Measurements from ENCODE around the gene RBM33. TPM values are rescaled to one million over a fixed set of nuclear protein-coding genes. Genes with fewer than 3 reads are reported as not detected.
A peak's percentile ranks its signal among the peaks of the same experiment; 100 is the strongest.

RBM33 gene
- total and polyA plus RNA-seq, 10 of the 15 experiments (the other 5 are each of a cell fraction or from before 2014, with no cell fraction given) = 4.7 to 67.2 (median 24.3) TPM

DNA sequence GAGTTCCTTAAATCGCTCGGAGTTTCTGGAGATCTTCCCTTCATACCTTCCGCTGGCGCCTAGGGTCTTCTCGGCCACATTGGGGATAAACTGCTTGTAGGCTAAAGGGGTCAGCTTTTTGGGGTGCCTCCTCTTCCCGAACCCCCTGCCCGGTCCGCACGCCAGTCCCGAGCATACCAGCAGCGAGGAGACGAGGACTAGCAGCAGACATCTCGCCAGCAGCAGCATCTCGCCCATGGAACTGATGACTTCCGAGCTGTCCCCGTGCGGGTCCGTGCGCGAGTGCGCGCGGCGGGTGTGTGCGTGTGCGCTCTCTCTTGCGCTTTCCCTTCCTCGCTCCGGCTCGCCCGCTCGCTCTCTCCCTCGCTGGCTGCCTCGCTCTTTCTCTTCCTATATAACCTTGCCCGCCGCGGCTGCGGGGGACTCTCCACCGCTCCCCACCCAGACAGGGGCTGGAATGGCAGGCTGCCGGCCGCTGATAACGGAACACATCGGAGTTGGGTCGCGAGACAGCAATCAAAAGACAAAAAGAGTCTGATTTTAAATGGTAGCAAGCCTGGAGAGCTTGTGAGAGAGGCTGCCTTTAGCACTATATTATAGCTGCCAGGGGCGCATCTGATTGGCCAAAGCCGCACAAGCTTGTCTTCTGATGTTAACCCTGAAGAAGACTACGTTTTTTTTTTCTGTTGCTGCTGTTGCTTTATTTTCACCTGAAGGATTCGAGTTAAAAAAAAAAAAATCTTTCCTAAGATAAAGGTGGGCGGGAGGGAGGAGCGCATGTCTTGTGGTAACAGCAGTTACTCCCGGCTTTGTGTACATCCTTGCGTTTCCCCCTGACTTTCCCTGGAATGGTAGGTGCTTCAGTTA, 167.7 kb downstream of the RBM33 start, which contains the start of gene SHH:
TSS of gene SHH (minus strand) at position 569 of the 867 bp plus-strand sequence. CDS start at position 228, 341 bp downstream.
- no peaks in the 10 kb centered on the region for H4K20me1 ChIP-seq (ENCODE audit: control insufficient read depth, insufficient read depth)
- CTCF ChIA-PET = interaction anchor here (0.7 to 0.8 kb wide), 2 partner anchors 661 to 949 kb away, joined by 3 read pairs; no protein-coding TSS in a partner anchor
- H2AFZ ChIP-seq (ENCODE audit: control insufficient read depth, low read depth, low read length) = no peak within 1 kb of the TSS
- no peaks in the 10 kb centered on the region for H3K79me2 ChIP-seq (ENCODE audit: control insufficient read depth, insufficient read depth, low read length)
- in situ Hi-C loops (cut with MboI) = loop anchor here (25.0 kb wide), 1 partner anchor 1450 kb away; no protein-coding TSS in a partner anchor
- DNase-seq (ENCODE audit: low read depth, low spot score) (no peak), FAIRE-seq (no peak), ATAC-seq (no peak)
- WGBS (ENCODE audit: insufficient coverage, insufficient replicate concordance, low lambda C conversion rate, missing lambda C conversion rate) = 18% methylated on average over 45 of the region's 53 CpGs
- no peaks in the 10 kb centered on the region for H3K9me3 ChIP-seq (replicated peaks; ENCODE audit: control insufficient read depth, insufficient read depth, low read length)
- H3K27ac ChIP-seq (ENCODE audit: control insufficient read depth, insufficient read depth) = no peak within 1 kb of the TSS
- RAD21 ChIA-PET (ENCODE audit: unreplicated experiment) = interaction anchor here (0.7 kb wide), 1 partner anchor 53 kb away, joined by 3 read pairs; no protein-coding TSS in a partner anchor
- no peaks in the 10 kb centered on the region for H3K4me1 ChIP-seq (ENCODE audit: control insufficient read depth, insufficient read depth, low read length)
- POLR2A ChIA-PET = no interaction called here
- H3K27me3 ChIP-seq (replicated peaks in 1 of 2; ENCODE audit: control insufficient read depth in 2 of 2, insufficient read depth in 2 of 2, low read length in 1 of 2) = peaks cover 10 to 11% of the 10 kb centered on the region in 2 experiments
- TF ChIP-seq, protein P1, sequence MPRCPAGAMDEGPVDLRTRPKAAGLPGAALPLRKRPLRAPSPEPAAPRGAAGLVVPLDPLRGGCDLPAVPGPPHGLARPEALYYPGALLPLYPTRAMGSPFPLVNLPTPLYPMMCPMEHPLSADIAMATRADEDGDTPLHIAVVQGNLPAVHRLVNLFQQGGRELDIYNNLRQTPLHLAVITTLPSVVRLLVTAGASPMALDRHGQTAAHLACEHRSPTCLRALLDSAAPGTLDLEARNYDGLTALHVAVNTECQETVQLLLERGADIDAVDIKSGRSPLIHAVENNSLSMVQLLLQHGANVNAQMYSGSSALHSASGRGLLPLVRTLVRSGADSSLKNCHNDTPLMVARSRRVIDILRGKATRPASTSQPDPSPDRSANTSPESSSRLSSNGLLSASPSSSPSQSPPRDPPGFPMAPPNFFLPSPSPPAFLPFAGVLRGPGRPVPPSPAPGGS (IDR thresholded peaks at IDR 0.05; ENCODE audit: borderline replicate concordance, insufficient read depth, low read depth, low read length, poor library complexity, severe bottlenecking) = no peak
- TF ChIP-seq SUZ12 (IDR thresholded peaks at IDR 0.05; ENCODE audit: unreplicated experiment) (peak; percentile 43), POLR2AphosphoS5 (IDR thresholded peaks at IDR 0.05; ENCODE audit: low read length) (no peak), ETV6 (conservative IDR thresholded peaks at IDR 0.05 in 1 of 2, IDR thresholded peaks at IDR 0.05 in 1 of 2; ENCODE audit: borderline replicate concordance in 1 of 2, low read depth in 1 of 2) (no peak), RAD21 (IDR thresholded peaks at IDR 0.05; ENCODE audit: insufficient read depth, low read depth, low read length) (no peak)
- TF ChIP-seq, protein P2, sequence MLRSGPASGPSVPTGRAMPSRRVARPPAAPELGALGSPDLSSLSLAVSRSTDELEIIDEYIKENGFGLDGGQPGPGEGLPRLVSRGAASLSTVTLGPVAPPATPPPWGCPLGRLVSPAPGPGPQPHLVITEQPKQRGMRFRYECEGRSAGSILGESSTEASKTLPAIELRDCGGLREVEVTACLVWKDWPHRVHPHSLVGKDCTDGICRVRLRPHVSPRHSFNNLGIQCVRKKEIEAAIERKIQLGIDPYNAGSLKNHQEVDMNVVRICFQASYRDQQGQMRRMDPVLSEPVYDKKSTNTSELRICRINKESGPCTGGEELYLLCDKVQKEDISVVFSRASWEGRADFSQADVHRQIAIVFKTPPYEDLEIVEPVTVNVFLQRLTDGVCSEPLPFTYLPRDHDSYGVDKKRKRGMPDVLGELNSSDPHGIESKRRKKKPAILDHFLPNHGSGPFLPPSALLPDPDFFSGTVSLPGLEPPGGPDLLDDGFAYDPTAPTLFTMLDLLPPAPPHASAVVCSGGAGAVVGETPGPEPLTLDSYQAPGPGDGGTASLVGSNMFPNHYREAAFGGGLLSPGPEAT (IDR thresholded peaks at IDR 0.05; ENCODE audit: low read depth) = no peak
- no peaks in the 10 kb centered on the region for H3K36me3 ChIP-seq (ENCODE audit: control insufficient read depth in 2 of 2, insufficient read depth in 2 of 2, low read length in 1 of 2)
- no peak within 1 kb of the TSS for H3K4me2 ChIP-seq (ENCODE audit: control insufficient read depth, insufficient read depth)
- intact Hi-C loops (cut with micrococcal nuclease; ENCODE audit: unreplicated experiment) = loop anchor here (10.0 kb wide), 2 partner anchors 343 to 833 kb away; partner anchors contain the start of gene RNF32
- H3K4me3 ChIP-seq = no peak within 1 kb of the TSS
- no peak within 1 kb of the TSS for H3K9ac ChIP-seq (ENCODE audit: control insufficient read depth, insufficient read depth, low read length)
- SMC1A ChIA-PET (ENCODE audit: uncharacterized antibody, unreplicated experiment) = no interaction called here
- BruUV-seq (replicated peaks) = no TSS peak
